ENCODE data around the gene KCNK10. TPM values are rescaled to one million over a fixed set of nuclear protein-coding genes. Genes with fewer than 3 reads are reported as not detected.

Gene KCNK10
- total RNA-seq, 6 experiments from 2014 or later, result not detected

DNA sequence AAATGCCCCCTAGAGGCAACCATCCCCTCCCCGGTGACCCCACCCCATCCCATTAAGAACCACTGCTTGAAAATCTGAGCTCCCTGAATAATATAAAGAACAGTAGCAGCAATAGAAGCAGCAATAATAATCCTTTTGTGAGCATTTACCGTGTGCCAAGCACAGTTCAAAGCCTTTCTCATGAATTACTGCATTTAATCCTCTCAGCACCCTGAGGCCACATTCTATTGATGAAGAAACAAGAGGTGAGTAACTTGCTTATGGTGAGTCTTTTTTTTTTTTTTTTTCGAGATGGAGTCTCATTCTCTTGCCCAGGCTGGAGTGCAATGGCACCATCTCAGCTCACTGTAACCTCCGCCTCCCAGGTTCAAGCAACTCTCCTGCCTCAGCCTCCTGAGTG lies 65.0 kb downstream of the KCNK10 start:
- Mint-ChIP-seq H3K27me3 (ENCODE audit: insufficient read depth) (peaks cover 4% of the 10 kb centered on the region; the same call in 1 of the 2 replicates), H3K4me3 (no peak overlapping the region), H3K4me1 (ENCODE audit: low read depth) (no peaks in the 10 kb centered on the region), H3K36me3 (ENCODE audit: low read depth) (no peaks in the 10 kb centered on the region), H3K27ac (no peak overlapping the region), H3K9me3 (peaks cover 8% of the 10 kb centered on the region; the same call in 1 of the 2 replicates)
- DNase-seq, result no peak
- TF ChIP-seq, protein P1, sequence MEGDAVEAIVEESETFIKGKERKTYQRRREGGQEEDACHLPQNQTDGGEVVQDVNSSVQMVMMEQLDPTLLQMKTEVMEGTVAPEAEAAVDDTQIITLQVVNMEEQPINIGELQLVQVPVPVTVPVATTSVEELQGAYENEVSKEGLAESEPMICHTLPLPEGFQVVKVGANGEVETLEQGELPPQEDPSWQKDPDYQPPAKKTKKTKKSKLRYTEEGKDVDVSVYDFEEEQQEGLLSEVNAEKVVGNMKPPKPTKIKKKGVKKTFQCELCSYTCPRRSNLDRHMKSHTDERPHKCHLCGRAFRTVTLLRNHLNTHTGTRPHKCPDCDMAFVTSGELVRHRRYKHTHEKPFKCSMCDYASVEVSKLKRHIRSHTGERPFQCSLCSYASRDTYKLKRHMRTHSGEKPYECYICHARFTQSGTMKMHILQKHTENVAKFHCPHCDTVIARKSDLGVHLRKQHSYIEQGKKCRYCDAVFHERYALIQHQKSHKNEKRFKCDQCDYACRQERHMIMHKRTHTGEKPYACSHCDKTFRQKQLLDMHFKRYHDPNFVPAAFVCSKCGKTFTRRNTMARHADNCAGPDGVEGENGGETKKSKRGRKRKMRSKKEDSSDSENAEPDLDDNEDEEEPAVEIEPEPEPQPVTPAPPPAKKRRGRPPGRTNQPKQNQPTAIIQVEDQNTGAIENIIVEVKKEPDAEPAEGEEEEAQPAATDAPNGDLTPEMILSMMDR (IDR thresholded peaks at IDR 0.05), result no peak

- Mint-ChIP-seq H3K27ac (no peak overlapping the region), H3K9me3 (peaks cover 4% of the 10 kb centered on the region; the same call in 1 of the 2 replicates), H3K27me3 (ENCODE audit: insufficient read depth) (peaks cover 4% of the 10 kb centered on the region; the same call in 1 of the 2 replicates), H3K36me3 (ENCODE audit: low read depth) (no peaks in the 10 kb centered on the region), H3K4me1 (ENCODE audit: low read depth) (no peaks in the 10 kb centered on the region), H3K4me3 (no peak overlapping the region)
- no peak for DNase-seq
- TF ChIP-seq, protein P1 (IDR thresholded peaks at IDR 0.05), result no peak
These were observed 65.8 kb downstream of the KCNK10 start for GRCh38 chr14:88256997-88257950.

- TF ChIP-seq, protein P1 (IDR thresholded peaks at IDR 0.05), result no peak
- no peaks in the 10 kb centered on the region for H3K4me1 Mint-ChIP-seq (ENCODE audit: low read depth)
- peaks cover 4% of the 10 kb centered on the region; the same call in 1 of the 2 replicates for H3K27me3 Mint-ChIP-seq (ENCODE audit: insufficient read depth)
- no peaks in the 10 kb centered on the region for H3K36me3 Mint-ChIP-seq (ENCODE audit: low read depth)
- no peak for DNase-seq
- H3K9me3 Mint-ChIP-seq, result peaks cover 8% of the 10 kb centered on the region; the same call in 1 of the 2 replicates
- H3K4me3 Mint-ChIP-seq, result no peak overlapping the region
- no peak overlapping the region for H3K27ac Mint-ChIP-seq
These were observed 67.3 kb downstream of the KCNK10 start for GRCh38 chr14:88255798-88256197.

DNA sequence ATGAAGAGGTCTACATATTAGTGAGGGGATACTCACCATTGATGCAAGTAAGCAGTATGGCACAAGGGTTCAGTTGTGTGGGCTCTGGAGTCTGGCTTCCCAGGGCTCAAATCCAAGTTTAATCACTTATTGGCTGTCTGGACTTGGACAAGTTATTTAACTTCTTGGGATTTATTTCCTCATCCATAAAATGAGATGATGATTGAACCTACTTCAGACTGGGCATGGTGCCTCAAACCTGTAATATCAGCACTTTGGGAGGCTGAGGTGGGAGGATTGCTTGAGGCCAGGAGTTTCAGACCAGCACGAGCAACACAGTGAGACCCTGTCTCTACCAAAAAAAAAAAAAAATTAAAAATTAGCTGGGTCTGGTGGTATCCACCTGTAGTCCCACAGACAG lies 67.9 kb downstream of the KCNK10 start:
- TF ChIP-seq, protein P1 (IDR thresholded peaks at IDR 0.05), result no peak

GRCh38 chr14:88252498-88252897 lies 70.6 kb downstream of the KCNK10 start:
- no peak for DNase-seq
- TF ChIP-seq, protein P1 (IDR thresholded peaks at IDR 0.05), result no peak
- Mint-ChIP-seq H3K4me1 (ENCODE audit: low read depth) (no peaks in the 10 kb centered on the region), H3K27ac (no peak overlapping the region), H3K9me3 (peaks cover 3% of the 10 kb centered on the region; the same call in 1 of the 2 replicates), H3K27me3 (ENCODE audit: insufficient read depth) (peaks cover 2% of the 10 kb centered on the region), H3K36me3 (ENCODE audit: low read depth) (no peaks in the 10 kb centered on the region), H3K4me3 (no peak overlapping the region)

More for the DNA sequence above, 67.9 kb downstream of the KCNK10 start:
- no peaks in the 10 kb centered on the region for H3K4me1 Mint-ChIP-seq (ENCODE audit: low read depth)
- H3K4me3 Mint-ChIP-seq, result no peak overlapping the region
- H3K27me3 Mint-ChIP-seq (ENCODE audit: insufficient read depth), result peaks cover 4% of the 10 kb centered on the region; the same call in 1 of the 2 replicates
- no peaks in the 10 kb centered on the region for H3K36me3 Mint-ChIP-seq (ENCODE audit: low read depth)
- no peak for DNase-seq
- H3K27ac Mint-ChIP-seq, result no peak overlapping the region
- peaks cover 6% of the 10 kb centered on the region; the same call in 1 of the 2 replicates for H3K9me3 Mint-ChIP-seq

Measured in HFFc6 (cell line).